ENCODE data around the gene ZBTB3. TPM values are rescaled to one million over a fixed set of nuclear protein-coding genes. Genes with fewer than 3 reads are reported as not detected.

ZBTB3 gene
- total RNA-seq, 2 donors from 2014 or later: 14.8 to 19.1 TPM

DNA sequence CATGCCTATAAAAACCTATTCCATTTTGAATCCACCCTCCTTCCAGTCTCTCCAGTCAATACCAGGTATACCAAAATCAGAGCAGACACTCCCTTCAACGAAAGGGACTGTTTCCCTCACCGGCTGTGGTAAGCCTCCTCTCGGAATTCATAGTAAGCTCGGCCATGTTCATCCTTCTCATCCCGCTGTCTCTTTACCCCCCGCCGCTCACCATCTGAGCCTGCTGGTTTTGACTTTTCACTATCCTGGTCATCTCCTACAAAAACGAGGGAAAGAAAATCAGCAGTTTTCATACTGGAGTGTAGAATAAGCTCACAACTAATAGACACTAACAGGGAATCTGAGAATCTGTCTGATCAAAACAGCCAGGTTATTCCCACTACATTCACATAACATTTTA lies 29.8 kb downstream of the ZBTB3 start:
- TF ChIP-seq POLR2AphosphoS5 (IDR thresholded peaks at IDR 0.05) (no peak), POLR2A (IDR thresholded peaks at IDR 0.05) (no peak)
- TF ChIP-seq, protein P1, sequence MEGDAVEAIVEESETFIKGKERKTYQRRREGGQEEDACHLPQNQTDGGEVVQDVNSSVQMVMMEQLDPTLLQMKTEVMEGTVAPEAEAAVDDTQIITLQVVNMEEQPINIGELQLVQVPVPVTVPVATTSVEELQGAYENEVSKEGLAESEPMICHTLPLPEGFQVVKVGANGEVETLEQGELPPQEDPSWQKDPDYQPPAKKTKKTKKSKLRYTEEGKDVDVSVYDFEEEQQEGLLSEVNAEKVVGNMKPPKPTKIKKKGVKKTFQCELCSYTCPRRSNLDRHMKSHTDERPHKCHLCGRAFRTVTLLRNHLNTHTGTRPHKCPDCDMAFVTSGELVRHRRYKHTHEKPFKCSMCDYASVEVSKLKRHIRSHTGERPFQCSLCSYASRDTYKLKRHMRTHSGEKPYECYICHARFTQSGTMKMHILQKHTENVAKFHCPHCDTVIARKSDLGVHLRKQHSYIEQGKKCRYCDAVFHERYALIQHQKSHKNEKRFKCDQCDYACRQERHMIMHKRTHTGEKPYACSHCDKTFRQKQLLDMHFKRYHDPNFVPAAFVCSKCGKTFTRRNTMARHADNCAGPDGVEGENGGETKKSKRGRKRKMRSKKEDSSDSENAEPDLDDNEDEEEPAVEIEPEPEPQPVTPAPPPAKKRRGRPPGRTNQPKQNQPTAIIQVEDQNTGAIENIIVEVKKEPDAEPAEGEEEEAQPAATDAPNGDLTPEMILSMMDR (IDR thresholded peaks at IDR 0.05): no peak
- no peaks in the 10 kb centered on the region for H3K9me3 ChIP-seq
- no peaks in the 10 kb centered on the region for H3K27me3 ChIP-seq (replicated peaks; ENCODE audit: insufficient read depth)
- intact Hi-C loops (cut with DNase I): no loop called here
- 27% methylated on average over 8 of the region's 8 CpGs for WGBS
- no peak for DNase-seq (ENCODE audit: low spot score)
- no peaks in the 10 kb centered on the region for H3K4me1 ChIP-seq (replicated peaks)
- H3K36me3 ChIP-seq: peaks cover 0 to 27% of the 10 kb centered on the region in 2 donors
- H3K27ac ChIP-seq: peak overlapping the region in 1 of 2 donors; percentile 9
- peak overlapping the region in 1 of 2 donors; percentile 90 for H3K4me3 ChIP-seq

DNA sequence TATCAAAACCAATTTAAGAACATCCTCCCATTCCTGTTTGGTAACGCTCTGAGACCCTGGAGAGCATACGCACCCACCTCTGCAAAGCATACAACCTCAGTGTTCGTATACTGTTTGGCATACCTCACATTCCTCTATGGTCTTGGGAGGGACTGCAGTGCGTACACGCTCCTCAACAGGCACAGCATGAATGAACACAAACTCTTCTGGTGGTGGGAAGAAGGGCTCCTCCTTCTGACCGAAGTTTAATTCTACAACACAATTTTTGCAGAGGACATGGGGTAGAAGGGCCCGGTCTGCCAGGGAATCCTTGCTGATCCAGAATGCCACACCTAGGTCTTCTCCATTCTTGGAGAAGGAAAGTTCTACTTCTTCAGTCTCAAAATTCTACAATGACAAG lies 32.0 kb downstream of the ZBTB3 start:
- DNase-seq (ENCODE audit: low spot score): no peak
- Histone ChIP-seq H3K4me1 (replicated peaks) (peaks cover 2% of the 10 kb centered on the region), H3K9me3 (no peaks in the 10 kb centered on the region), H3K27me3 (replicated peaks; ENCODE audit: insufficient read depth) (no peaks in the 10 kb centered on the region), H3K4me3 (no peak overlapping the region), H3K27ac (no peak overlapping the region), H3K36me3 (peaks cover 0 to 28% of the 10 kb centered on the region in 2 donors)
- WGBS: 64% methylated on average over 7 of the region's 7 CpGs
- TF ChIP-seq, protein P1 (IDR thresholded peaks at IDR 0.05): no peak
- TF ChIP-seq POLR2AphosphoS5 (IDR thresholded peaks at IDR 0.05): no peak
- TF ChIP-seq POLR2A (IDR thresholded peaks at IDR 0.05): no peak
- intact Hi-C loops (cut with DNase I): no loop called here

DNA sequence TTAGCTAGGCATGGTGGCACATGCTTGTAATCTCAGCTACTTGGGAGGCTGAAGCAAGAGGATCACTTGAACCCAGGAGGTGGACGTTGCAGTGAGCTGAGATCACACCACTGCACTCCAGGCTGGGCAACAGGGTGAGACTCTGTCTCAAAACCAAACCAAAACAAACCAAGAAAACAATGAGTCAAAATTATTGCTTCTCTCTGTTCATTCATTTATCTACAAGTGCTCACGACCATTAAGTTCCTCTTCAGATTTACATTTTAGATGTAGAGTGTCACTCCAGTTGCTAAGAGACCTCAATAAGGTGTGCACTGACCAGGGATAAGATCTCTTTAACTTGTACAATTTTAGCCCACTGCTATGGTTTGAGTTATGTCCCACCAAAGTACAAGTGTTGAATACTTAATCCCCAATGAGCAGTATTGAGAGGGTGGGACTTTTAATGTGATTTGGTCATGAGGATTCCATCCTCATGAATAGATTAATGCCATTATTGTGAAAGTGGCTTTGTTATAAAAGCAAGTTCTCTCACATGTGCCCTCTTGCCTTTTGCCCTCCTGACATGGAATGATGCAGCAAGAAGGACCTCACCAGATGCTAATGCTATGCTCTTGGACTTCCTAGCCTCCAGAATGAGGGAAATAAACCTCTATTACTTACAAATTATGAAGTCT lies 34.5 kb downstream of the ZBTB3 start:
- H3K4me3 ChIP-seq: no peak overlapping the region
- DNase-seq (ENCODE audit: low spot score): no peak
- 84% methylated on average over 2 of the region's 2 CpGs for WGBS
- peaks cover 7 to 35% of the 10 kb centered on the region in 2 donors for H3K36me3 ChIP-seq
- no peaks in the 10 kb centered on the region for H3K27me3 ChIP-seq (replicated peaks; ENCODE audit: insufficient read depth)
- TF ChIP-seq POLR2A (IDR thresholded peaks at IDR 0.05): no peak
- no peaks in the 10 kb centered on the region for H3K9me3 ChIP-seq
- peak overlapping the region in 1 of 2 donors; percentile 69 for H3K27ac ChIP-seq
- intact Hi-C loops (cut with DNase I): no loop called here
- H3K4me1 ChIP-seq (replicated peaks): peaks cover 8% of the 10 kb centered on the region

DNA sequence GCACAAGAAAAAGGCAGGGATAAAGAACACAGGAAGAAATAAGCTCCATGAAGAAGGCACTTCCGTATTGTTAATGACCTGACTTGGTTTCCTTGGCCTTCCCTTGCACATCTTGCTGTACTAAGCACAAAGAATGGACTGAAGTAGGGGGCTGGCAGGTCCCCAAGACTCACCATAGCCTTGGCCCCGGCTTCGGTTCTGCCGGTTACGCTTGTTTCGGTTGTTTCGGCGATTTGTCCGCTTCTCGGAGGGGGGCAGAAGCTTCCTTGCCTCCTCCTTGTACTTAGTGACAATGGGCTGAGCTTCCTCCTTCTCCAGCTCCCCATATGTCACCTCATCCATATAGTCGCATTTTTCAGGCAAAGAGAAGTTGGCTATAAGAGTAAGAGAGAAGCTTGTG lies 37.1 kb downstream of the ZBTB3 start:
- H3K36me3 ChIP-seq: peaks cover 15 to 26% of the 10 kb centered on the region in 2 donors
- peak; percentile 50 for TF ChIP-seq POLR2AphosphoS5 (IDR thresholded peaks at IDR 0.05)
- TF ChIP-seq, protein P1 (IDR thresholded peaks at IDR 0.05): no peak
- 46% methylated on average over 11 of the region's 11 CpGs for WGBS
- H3K4me3 ChIP-seq: no peak overlapping the region
- DNase-seq (ENCODE audit: low spot score): peak; percentile 58
- no peaks in the 10 kb centered on the region for H3K9me3 ChIP-seq
- H3K4me1 ChIP-seq (replicated peaks): peaks cover 8% of the 10 kb centered on the region
- intact Hi-C loops (cut with DNase I): no loop called here
- peak overlapping the region; percentile 41 to 69 for H3K27ac ChIP-seq
- H3K27me3 ChIP-seq (replicated peaks; ENCODE audit: insufficient read depth): no peaks in the 10 kb centered on the region

DNA sequence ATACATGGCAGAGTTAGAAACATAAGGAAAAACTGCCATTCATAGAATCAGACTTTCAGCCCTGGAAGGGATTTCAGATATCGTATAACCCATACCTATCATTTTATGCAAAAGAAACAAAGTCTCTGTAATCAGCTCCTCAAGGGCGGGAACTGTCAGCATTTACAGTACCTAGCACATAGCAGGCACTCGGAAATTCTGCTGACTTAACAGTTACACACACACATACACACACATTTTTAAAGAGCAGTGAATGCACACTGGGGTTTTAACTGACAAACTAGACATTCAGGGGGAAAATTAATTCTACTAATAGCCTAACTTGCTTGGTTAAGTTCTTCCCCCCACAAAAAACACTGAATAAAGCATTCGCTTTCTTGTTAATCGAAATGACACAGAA lies 37.8 kb downstream of the ZBTB3 start:
- DNase-seq (ENCODE audit: low spot score): no peak
- Histone ChIP-seq H3K27ac (peak overlapping the region; percentile 41 to 69), H3K27me3 (replicated peaks; ENCODE audit: insufficient read depth) (no peaks in the 10 kb centered on the region), H3K9me3 (no peaks in the 10 kb centered on the region), H3K4me3 (no peak overlapping the region), H3K4me1 (replicated peaks) (peaks cover 8% of the 10 kb centered on the region), H3K36me3 (peaks cover 15 to 20% of the 10 kb centered on the region in 2 donors)
- WGBS: 83% methylated on average over 5 of the region's 5 CpGs
- TF ChIP-seq POLR2AphosphoS5 (IDR thresholded peaks at IDR 0.05): no peak
- no peak for TF ChIP-seq POLR2A (IDR thresholded peaks at IDR 0.05)
- TF ChIP-seq, protein P1 (IDR thresholded peaks at IDR 0.05): no peak
- intact Hi-C loops (cut with DNase I): no loop called here
